NK-92 treated with Interleukin-12 subunit alpha and Interleukin-12 subunit beta, amount 100 ng/mL, for 24 hours (cell line): ENCODE results near the gene CALML4.
"Not testable (repeated sequence)": the region's sequence is repeated elsewhere in the genome, so short reads cannot be mapped to it uniquely, and the experiment has no call there.

Experiments
- DNase-seq: peaks from one replicate; lab custom pipeline; 2025; lab: John Stamatoyannopoulos, UW

The CALML4 gene

GRCh38 chr15:68224546-68225250 lies 19.6 kb upstream of the CALML4 start:
- DNase-seq, result no peak

GRCh38 chr15:68224108-68224507 lies 19.0 kb upstream of the CALML4 start:
- no peak for DNase-seq

GRCh38 chr15:68223171-68223570 lies 18.0 kb upstream of the CALML4 start:
- DNase-seq, result no peak

- not testable (repeated sequence) for DNase-seq
These were observed 17.3 kb upstream of the CALML4 start for GRCh38 chr15:68222432-68222743.

- not testable (repeated sequence) for DNase-seq
These were observed 16.6 kb upstream of the CALML4 start for GRCh38 chr15:68221530-68222431.

- no peak for DNase-seq
These were observed 15.8 kb upstream of the CALML4 start for GRCh38 chr15:68220967-68221366.

- DNase-seq, result no peak
These were observed 15.4 kb upstream of the CALML4 start for GRCh38 chr15:68220489-68220888.

GRCh38 chr15:68218847-68219798 lies 14.0 kb upstream of the CALML4 start:
- DNase-seq, result no peak

- no peak for DNase-seq
These were observed 13.2 kb upstream of the CALML4 start for GRCh38 chr15:68218331-68218730.

GRCh38 chr15:68217341-68217740 lies 12.2 kb upstream of the CALML4 start:
- no peak for DNase-seq

- no peak for DNase-seq
These were observed 9.7 kb upstream of the CALML4 start for GRCh38 chr15:68214838-68215254.

GRCh38 chr15:68213991-68214837 lies 9.1 kb upstream of the CALML4 start:
- no peak for DNase-seq

- not testable (repeated sequence) for DNase-seq
These were observed 8.3 kb upstream of the CALML4 start for GRCh38 chr15:68213491-68213845.

GRCh38 chr15:68211656-68212320 lies 6.7 kb upstream of the CALML4 start:
- no peak for DNase-seq

- no peak for DNase-seq
These were observed 5.9 kb upstream of the CALML4 start for GRCh38 chr15:68210821-68211655.

GRCh38 chr15:68210409-68210756 lies 5.3 kb upstream of the CALML4 start:
- no peak for DNase-seq

- DNase-seq, result no peak
These were observed 4.7 kb upstream of the CALML4 start for GRCh38 chr15:68209735-68210408.

- DNase-seq, result no peak
These were observed 4.1 kb upstream of the CALML4 start for GRCh38 chr15:68209272-68209671.

GRCh38 chr15:68208636-68209240 lies 3.6 kb upstream of the CALML4 start:
- no peak for DNase-seq
